Measurements from ENCODE around the gene RPP38.
A peak's percentile ranks its signal among the peaks of the same experiment; 100 is the strongest.

Gene RPP38

GRCh38 chr10:15097011-15097812 lies at the start of gene RPP38:
Gene RPP38 (plus strand): TSS chr10:15097355. CDS start chr10:15103315, 5,960 bp downstream.
- peak; percentile 90 for DNase-seq

DNA sequence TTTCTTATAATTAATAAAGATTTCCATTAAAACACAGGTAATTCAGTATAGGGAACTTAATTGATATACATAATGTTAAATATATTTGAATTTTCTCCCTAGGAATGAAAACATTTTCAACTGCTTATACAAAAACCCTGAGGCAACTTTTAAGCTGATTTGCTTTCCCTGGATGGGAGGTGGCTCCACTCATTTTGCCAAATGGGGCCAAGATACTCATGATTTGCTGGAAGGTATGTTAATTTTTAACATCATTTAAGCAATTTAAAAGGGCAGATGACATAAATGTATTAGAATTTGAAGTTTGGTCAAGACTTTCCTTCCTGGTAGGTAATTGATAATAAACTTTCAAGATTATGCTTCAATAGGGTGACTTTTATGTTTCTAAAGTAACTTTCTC lies 47.6 kb upstream of the RPP38 start:
- no peak for DNase-seq

- DNase-seq: no peak
These were observed 45.0 kb upstream of the RPP38 start for GRCh38 chr10:15052121-15052520.

GRCh38 chr10:15053061-15053460 lies 44.1 kb upstream of the RPP38 start:
- no peak for DNase-seq

GRCh38 chr10:15058689-15059088 lies 38.5 kb upstream of the RPP38 start:
- no peak for DNase-seq

GRCh38 chr10:15059914-15060313 lies 37.2 kb upstream of the RPP38 start:
- DNase-seq: no peak

- DNase-seq: no peak
These were observed 36.5 kb upstream of the RPP38 start for GRCh38 chr10:15060638-15061037.

DNA sequence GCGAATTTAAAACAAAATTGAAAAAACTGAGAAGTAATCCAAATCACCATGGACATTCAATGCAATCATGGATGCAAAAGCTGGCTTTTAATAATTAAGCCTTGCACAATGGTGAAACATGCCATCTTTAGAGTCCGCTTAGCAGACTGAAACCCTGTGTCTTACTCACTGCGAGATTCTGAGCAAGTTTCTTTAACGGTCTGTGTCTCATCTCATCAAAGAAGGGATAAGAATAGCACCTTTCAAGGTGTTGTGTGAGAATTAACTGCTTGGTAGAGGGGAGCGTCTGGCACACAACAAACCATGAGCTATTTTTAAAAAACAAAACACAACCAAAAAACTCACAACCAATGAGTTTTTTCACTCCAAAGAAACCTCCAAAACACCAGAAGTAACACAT lies 30.0 kb upstream of the RPP38 start:
- no peak for DNase-seq

- no peak for DNase-seq
These were observed 28.4 kb upstream of the RPP38 start for GRCh38 chr10:15068802-15069201.

DNA sequence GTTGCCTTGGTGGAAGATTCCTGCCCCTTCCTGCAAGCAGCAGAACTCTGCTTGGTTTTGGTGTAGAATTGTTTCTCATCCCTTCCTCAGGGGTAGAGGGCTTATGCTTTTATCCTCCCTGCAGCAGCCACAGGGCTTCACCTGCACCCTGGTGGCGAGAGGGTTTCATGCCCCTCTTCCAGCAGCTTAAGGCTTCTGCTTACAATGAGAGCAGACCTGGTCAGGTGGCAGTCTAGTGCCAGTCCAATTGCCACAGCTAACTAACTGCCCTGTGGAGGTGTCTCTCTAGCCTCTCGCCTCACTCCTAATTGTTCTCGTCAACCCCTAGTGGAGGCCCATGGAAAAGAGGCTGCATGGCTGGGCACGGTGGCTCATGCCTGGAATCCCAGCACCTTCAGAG lies 27.9 kb upstream of the RPP38 start:
- no peak for DNase-seq

DNA sequence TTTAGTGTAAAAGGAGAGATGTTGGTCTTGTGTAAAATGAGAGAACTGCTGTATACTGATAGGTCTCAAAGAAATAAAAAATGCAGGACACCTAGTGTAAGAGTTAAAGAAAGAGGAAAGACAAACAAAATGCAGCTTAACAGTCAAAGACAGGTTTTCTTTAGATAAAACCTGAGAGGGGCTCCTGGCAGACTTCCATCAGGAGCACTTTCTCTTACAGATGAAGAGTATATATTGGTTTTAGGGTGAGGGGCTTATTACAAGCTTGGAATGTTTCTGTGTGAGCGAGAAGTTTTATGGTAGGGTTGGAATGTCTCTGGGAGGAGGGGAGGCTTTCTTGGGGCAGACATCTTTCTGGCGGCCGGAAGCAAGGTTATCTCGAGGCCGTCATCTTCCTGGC lies 24.8 kb upstream of the RPP38 start:
- DNase-seq: no peak

DNA sequence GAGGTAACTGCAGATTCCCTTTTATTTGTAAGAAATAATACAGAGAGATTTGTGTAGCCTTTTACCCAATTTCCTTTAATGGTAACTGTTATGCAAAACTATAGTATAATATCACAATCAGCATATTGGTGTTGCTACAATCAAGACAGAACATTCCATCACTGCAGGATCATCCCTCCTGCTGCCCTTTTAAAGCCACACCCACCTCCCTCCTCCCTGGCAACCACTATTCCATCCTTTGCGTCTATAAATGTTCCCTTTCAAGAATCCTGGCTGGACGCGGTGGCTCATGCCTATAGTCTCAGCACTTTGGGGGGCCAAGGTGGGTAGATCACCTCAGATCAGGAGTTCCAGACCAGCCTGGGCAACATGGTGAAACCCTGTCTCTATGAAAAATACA lies 21.7 kb upstream of the RPP38 start:
- no peak for DNase-seq

DNA sequence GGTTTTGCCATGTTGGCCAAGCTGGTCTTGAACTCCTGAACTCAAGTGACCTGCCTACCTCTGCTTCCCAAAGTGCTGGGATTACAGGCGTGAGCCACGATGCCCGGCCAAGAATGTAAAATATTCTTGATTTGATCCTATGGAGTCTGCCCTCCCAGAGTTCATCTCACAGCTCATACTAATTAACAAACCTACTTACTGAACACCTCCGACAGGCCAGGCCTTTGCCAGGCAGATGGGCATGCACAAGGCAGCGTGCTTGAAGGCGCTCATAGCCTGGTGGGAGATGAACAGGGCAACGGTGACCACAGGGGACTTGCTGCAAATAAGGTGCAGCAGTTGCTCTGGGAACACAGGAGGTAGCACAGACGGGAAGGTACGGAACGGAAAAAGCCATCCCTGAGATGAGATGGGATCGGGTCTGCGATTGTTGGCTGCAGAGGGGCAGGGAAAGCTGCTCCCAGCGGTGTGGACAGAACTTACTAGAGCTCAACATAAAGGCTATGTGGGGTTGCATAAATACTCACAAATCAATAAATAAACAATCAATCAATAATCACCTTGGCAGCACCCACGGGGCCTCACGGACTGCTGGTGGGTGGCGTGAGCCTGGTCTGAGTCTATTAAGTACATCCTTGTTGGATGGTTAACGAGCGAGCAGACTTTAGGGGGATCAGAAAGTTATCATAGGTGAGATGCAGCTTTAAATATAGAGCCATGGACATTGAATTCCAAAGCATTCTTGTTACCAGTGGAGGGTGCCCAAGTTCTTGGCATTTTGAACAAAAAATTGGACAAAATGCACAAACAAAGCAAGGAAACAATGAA lies 13.3 kb upstream of the RPP38 start:
- no peak for DNase-seq

- peak; percentile 62 for DNase-seq
These were observed 12.6 kb upstream of the RPP38 start for GRCh38 chr10:15084502-15084922.

- DNase-seq: peak; percentile 88
These were observed 8.5 kb upstream of the RPP38 start, which contains the start of gene ACBD7 for GRCh38 chr10:15088428-15089261. Gene ACBD7 (minus strand): TSS chr10:15088776. CDS start chr10:15088728, 48 bp downstream.

DNA sequence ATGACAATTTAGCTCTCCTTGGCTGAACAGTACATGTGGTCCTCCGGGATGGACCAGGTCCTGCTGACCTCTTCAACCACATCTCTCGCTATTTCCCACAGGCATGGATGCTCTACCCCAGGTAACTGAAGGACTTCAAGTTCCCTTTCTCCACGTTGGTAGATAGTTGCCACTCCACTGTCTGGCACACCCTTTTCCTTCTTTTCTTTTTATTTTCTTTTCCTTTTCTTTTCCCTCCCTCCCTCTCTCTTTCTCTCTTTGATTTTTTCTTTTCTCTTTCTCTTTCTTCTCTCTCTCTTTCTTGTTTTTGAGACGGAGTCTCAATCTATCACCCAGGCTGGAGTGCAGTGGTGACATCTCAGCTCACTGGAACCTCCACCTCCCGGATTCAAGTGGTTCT lies 5.7 kb upstream of the RPP38 start:
- DNase-seq: no peak

DNA sequence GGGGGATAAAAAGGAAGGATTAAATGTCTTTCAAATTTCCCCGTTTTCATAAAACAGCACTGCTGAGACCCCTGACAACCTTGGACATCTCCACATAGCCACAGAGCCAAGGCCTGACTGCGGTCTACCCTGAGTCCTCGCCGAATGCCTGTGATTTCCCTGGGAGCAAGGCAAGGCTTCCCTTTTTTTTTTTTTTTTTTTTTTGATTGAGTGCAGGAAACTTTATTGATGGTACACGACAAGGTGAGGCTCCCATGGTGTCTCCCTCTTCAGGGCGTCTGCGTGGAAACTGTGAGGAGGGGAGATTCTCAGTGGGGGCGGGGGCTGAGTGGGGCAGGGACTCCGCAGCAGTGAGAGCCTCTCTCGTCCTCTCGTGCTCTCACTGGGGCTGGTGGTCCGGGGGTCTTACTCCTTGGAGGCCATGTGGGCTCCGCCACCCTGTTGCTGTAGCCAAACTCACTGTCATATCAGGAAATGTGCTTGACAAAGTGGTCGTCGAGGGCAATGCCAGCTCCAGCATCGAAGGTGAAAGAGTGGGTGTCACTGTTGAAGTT lies 4.2 kb upstream of the RPP38 start:
- no peak for DNase-seq

DNA sequence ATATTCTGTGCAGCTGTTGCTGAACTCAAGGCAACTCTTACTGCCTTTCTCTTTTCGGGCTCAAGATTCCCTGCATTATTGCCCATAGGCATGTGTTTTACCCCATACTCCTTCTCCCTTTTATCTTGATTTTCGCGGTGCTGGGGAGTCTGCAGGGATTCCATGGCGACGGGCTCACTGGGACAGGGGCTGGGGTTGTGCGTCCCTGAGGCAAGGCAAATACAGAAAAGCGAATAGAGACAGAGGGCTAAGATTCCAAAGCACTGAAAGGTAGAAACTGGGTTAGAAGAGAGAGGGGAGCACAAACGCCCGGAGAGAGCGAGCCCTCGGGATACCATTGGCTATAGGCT lies 519 bp upstream of the RPP38 start:
- no peak for DNase-seq

GRCh38 chr10:15099886-15100285 lies 2.7 kb downstream of the RPP38 start:
- DNase-seq: no peak

DNA sequence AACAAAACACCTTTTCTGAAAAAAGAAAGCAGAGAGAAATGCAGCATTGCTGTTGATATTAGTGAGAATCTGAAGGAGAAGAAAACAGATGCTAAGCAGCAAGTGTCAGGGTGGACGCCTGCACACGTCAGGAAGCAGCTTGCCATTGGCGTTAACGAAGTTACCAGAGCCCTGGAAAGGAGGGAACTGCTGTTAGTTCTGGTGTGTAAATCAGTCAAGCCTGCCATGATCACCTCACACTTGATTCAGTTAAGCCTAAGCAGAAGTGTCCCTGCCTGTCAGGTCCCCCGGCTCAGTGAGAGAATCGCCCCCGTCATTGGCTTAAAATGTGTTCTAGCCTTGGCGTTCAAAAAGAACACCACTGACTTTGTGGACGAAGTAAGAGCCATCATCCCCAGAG lies 6.4 kb downstream of the RPP38 start:
- no peak for DNase-seq

- peak; percentile 57 for DNase-seq
These were observed 9.3 kb downstream of the RPP38 start for GRCh38 chr10:15106352-15107013.

GRCh38 chr10:15112657-15113056 lies 15.5 kb downstream of the RPP38 start:
- DNase-seq: no peak
